Panc1 (cell line): Measurements from ENCODE around the gene PHLDB1. TPM values are rescaled to one million over a fixed set of nuclear protein-coding genes. Genes with fewer than 3 reads are reported as not detected.
"Not testable (repeated sequence)": the region's sequence is repeated elsewhere in the genome, so short reads cannot be mapped to it uniquely, and the experiment has no call there.

ENCODE experiments used
- ATAC-seq: fragments of 200-7000 bp; cut with Tn5 transposase; 2 replicates; pipeline ENCODE4 v1.9.1; 2020; ENCODE audit warnings: mild to moderate bottlenecking, moderate library complexity
- BruUV-seq: library from RNA; stranded (reverse); fragments of 400-500 nt; replicated peaks from 2 replicates; lab custom pipeline; 2021; lab: Mats Ljungman, UMichigan
- CTCF ChIA-PET: fragments of 300-600 bp; sonication (Branson Sonifier 250); formaldehyde crosslinking; loops from one replicate; lab custom pipeline; 2022; ENCODE audit warnings: antibody characterized with exemption; lab: Charles Lee
- POLR2A ChIA-PET: fragments of 300-600 bp; sonication (Branson Sonifier 250); formaldehyde crosslinking; loops from one replicate; lab custom pipeline; 2022; ENCODE audit warnings: antibody characterized with exemption; lab: Charles Lee
- DNase-seq: peaks from one replicate; pipeline ENCODE4 v3.0.0-alpha.2; 2010; ENCODE audit warnings: low read depth, low spot score
- H3K27ac ChIP-seq: 2 replicates; pipeline ENCODE4 v1.5.1; 2011; ENCODE audit warnings: mild to moderate bottlenecking, low read length, inconsistent platforms
- H3K27me3 ChIP-seq: fragments of 200-500 bp; sonication (Bioruptor generic); 2 replicates; pipeline ENCODE4 v1.6.0; 2014; ENCODE audit warnings: low read length, inconsistent platforms; ENCODE audit not compliant: control insufficient read depth, insufficient read depth
- H3K36me3 ChIP-seq: fragments of 200-500 bp; sonication (Bioruptor generic); 2 replicates; pipeline ENCODE4 v1.5.1; 2014; ENCODE audit warnings: inconsistent platforms, mild to moderate bottlenecking, low read length, moderate library complexity; ENCODE audit not compliant: control insufficient read depth, insufficient read depth
- H3K4me1 ChIP-seq: 2 replicates; pipeline ENCODE4 v1.5.1; 2011; ENCODE audit warnings: inconsistent platforms, mild to moderate bottlenecking, low read length, moderate library complexity; ENCODE audit not compliant: control insufficient read depth, insufficient read depth
- H3K4me3 ChIP-seq, 2 experiments: 2 replicates each; pipeline ENCODE4 v1.5.1; 2011 to 2012; ENCODE audit warnings: low read depth in 2 of 2, low read length in 2 of 2, mild to moderate bottlenecking in 2 of 2, inconsistent platforms in 1 of 2, moderate library complexity in 1 of 2
- H3K9me3 ChIP-seq: fragments of 200-500 bp; sonication (Bioruptor generic); 2 replicates; pipeline ENCODE4 v1.5.1; 2014; ENCODE audit warnings: low read depth, mild to moderate bottlenecking, inconsistent platforms, low read length, moderate library complexity; ENCODE audit not compliant: control insufficient read depth, insufficient read depth
- CTCF ChIP-seq: fragments of 450-650 bp; IDR thresholded peaks from 2 replicates; pipeline ENCODE4 v1.5.1; 2017; ENCODE audit warnings: mild to moderate bottlenecking
- POLR2AphosphoS5 ChIP-seq: IDR thresholded peaks from 2 replicates; pipeline ENCODE4 v1.6.1; 2012; ENCODE audit warnings: mild to moderate bottlenecking, low read depth, low read length, moderate library complexity
- REST ChIP-seq, 2 experiments: IDR thresholded peaks; 2 replicates each; pipeline ENCODE4 v1.6.1; 2011 to 2012; ENCODE audit warnings: low read depth in 2 of 2, control low read depth in 1 of 2, low read length in 1 of 2, mild to moderate bottlenecking in 1 of 2, moderate library complexity in 1 of 2; ENCODE audit not compliant: insufficient read depth in 1 of 2
- SIN3A ChIP-seq: IDR thresholded peaks from 2 replicates; pipeline ENCODE4 v1.6.1; 2012; ENCODE audit warnings: low read depth, mild to moderate bottlenecking, low read length, moderate library complexity, borderline replicate concordance; ENCODE audit not compliant: insufficient read depth
- TCF7L2 ChIP-seq: IDR thresholded peaks from 2 replicates; pipeline ENCODE4 v1.6.1; 2011; ENCODE audit warnings: mild to moderate bottlenecking, low read depth, low read length, inconsistent platforms
- in situ Hi-C: cut with HindIII; loops from 2 replicates; pipeline ENCODE4 v1.10.0; 2016; ENCODE audit warnings: low sequenced_read_pairs, low pct_unique_long_range_greater_than_20kb
- intact Hi-C: fragments of 100-400 bp; cut with micrococcal nuclease; formaldehyde crosslinking; loops from one replicate; pipeline ENCODE4 v1.10.0; 2022; ENCODE audit not compliant: unreplicated experiment
- total RNA-seq: library from RNA; stranded (reverse); gene quantifications from one replicate; pipeline ENCODE4 v1.2.1, GENCODE V29; 2021; ENCODE audit not compliant: unreplicated experiment

Gene PHLDB1
- total RNA-seq, 1 experiment from 2014 or later: 97.7 TPM

- Histone ChIP-seq H3K4me1 (no peaks in the 10 kb centered on the region), H3K9me3 (no peaks in the 10 kb centered on the region), H3K27me3 (peaks cover 2% of the 10 kb centered on the region; the same call in 1 of the 2 replicates), H3K36me3 (no peaks in the 10 kb centered on the region), H3K4me3 (no peak overlapping the region), H3K27ac (no peak overlapping the region)
- ChIA-PET CTCF (interaction anchor here (0.6 kb wide), 1 partner anchor 251 kb away, joined by 11 read pairs; no protein-coding TSS in a partner anchor), POLR2A (no interaction called here)
- in situ Hi-C loops: no loop called here
- no peak for TF ChIP-seq REST (IDR thresholded peaks at IDR 0.05; ENCODE audit: insufficient read depth in 1 of 2, low read depth in 2 of 2, low read length in 1 of 2)
- no peak for TF ChIP-seq CTCF
- TF ChIP-seq TCF7L2: no peak
- DNase-seq (no peak), ATAC-seq (no peak)
- intact Hi-C loops: no loop called here
- BruUV-seq: no TSS peak
These were observed 76.8 kb downstream of the PHLDB1 start for GRCh38 chr11:118684187-118684586.

- DNase-seq: no peak
- no peak overlapping the region for H3K4me3 ChIP-seq
- ATAC-seq: no peak
- ChIA-PET CTCF (no interaction called here), POLR2A (no interaction called here)
- peaks cover 3% of the 10 kb centered on the region for H3K4me1 ChIP-seq
- in situ Hi-C loops: no loop called here
- TF ChIP-seq REST (IDR thresholded peaks at IDR 0.05; ENCODE audit: insufficient read depth in 1 of 2, low read depth in 2 of 2, low read length in 1 of 2) (no peak), CTCF (no peak), TCF7L2 (no peak), SIN3A (no peak), POLR2AphosphoS5 (no peak)
- H3K9me3 ChIP-seq: no peaks in the 10 kb centered on the region
- intact Hi-C loops: no loop called here
- BruUV-seq: no TSS peak
- H3K27ac ChIP-seq: no peak overlapping the region
- H3K36me3 ChIP-seq: no peaks in the 10 kb centered on the region
- peaks cover 2% of the 10 kb centered on the region; the same call in 1 of the 2 replicates for H3K27me3 ChIP-seq
These were observed 80.5 kb downstream of the PHLDB1 start for GRCh38 chr11:118687906-118688305.

GRCh38 chr11:118688339-118688738 is 80.9 kb downstream of the PHLDB1 start:
- H3K4me3 ChIP-seq, CTCF ChIA-PET, intact Hi-C loops, H3K9me3 ChIP-seq, H3K27me3 ChIP-seq, H3K27ac ChIP-seq, H3K4me1 ChIP-seq, in situ Hi-C loops, DNase-seq, BruUV-seq, H3K36me3 ChIP-seq, POLR2A ChIA-PET, ATAC-seq: not testable (repeated sequence)
